ENCODE measurements around the gene TRAK1.
"Not testable (repeated sequence)": the region's sequence is repeated elsewhere in the genome, so short reads cannot be mapped to it uniquely, and the experiment has no call there.

Gene TRAK1

GRCh38 chr3:42090973-42091731 is at the start of gene TRAK1:
TRAK1 (plus strand) TSS chr3:42091357; CDS start chr3:42091470, 113 bp downstream.
- no peak for DNase-seq (ENCODE audit: low spot score)
- H3K27ac ChIP-seq: peak within 1 kb of the TSS; percentile 58 to 78
- TF ChIP-seq, protein P1, sequence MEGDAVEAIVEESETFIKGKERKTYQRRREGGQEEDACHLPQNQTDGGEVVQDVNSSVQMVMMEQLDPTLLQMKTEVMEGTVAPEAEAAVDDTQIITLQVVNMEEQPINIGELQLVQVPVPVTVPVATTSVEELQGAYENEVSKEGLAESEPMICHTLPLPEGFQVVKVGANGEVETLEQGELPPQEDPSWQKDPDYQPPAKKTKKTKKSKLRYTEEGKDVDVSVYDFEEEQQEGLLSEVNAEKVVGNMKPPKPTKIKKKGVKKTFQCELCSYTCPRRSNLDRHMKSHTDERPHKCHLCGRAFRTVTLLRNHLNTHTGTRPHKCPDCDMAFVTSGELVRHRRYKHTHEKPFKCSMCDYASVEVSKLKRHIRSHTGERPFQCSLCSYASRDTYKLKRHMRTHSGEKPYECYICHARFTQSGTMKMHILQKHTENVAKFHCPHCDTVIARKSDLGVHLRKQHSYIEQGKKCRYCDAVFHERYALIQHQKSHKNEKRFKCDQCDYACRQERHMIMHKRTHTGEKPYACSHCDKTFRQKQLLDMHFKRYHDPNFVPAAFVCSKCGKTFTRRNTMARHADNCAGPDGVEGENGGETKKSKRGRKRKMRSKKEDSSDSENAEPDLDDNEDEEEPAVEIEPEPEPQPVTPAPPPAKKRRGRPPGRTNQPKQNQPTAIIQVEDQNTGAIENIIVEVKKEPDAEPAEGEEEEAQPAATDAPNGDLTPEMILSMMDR (IDR thresholded peaks at IDR 0.05): no peak
- peak within 1 kb of the TSS; percentile 51 for H3K4me3 ChIP-seq

DNA sequence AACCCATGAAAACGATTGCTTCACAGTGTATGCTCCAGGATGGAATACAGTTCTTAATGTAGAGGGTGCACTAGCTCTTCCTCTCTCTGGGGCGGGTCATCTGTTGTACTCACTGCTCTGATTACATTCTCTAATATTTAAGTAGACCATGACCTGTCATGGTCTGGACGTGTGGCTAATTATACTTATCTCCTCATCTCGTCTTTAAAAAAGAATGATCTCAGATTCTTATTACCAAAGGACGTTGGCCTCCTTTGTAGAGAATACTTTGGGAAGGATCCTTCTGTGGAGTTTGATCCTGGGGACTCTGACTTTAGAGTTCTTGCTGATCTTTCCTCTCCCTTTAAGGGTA is 48.4 kb upstream of the TRAK1 start:
- no peak for DNase-seq (ENCODE audit: low spot score)
- TF ChIP-seq, protein P1 (IDR thresholded peaks at IDR 0.05): no peak
- peak overlapping the region; percentile 8 for H3K4me3 ChIP-seq
- peak overlapping the region; percentile 40 to 83 for H3K27ac ChIP-seq

- no peak for DNase-seq (ENCODE audit: low spot score)
- TF ChIP-seq, protein P1 (IDR thresholded peaks at IDR 0.05): no peak
- Histone ChIP-seq H3K4me3 (peak overlapping the region; percentile 8), H3K27ac (peak overlapping the region; percentile 40 to 83)
Measured at GRCh38 chr3:42043099-42043813, 47.9 kb upstream of the TRAK1 start.

GRCh38 chr3:42045708-42046243 is 45.4 kb upstream of the TRAK1 start:
- DNase-seq (ENCODE audit: low spot score): no peak
- H3K27ac ChIP-seq: peak overlapping the region; percentile 40 to 83
- no peak overlapping the region for H3K4me3 ChIP-seq
- TF ChIP-seq, protein P1 (IDR thresholded peaks at IDR 0.05): no peak

DNA sequence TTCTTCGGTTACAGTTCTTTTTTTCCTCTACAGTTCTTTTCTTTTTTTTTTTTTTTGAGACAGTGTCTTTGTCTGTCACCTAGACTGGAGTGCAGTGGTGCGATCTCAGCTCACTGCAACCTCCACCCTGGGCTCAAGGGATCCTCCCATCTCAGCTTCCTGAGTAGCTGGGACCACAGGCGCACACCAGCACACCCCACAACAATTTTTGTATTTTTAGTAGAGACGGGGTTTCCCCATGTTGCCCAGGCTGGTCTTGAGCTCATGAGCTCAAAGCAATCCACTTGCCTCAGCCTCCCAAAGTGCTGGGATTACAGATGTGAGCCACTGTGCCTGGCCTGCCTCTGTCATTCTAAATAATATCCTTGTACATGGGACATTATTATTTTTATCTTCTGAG is 42.6 kb upstream of the TRAK1 start:
- not testable (repeated sequence) for H3K27ac ChIP-seq; DNase-seq (ENCODE audit: low spot score); H3K4me3 ChIP-seq

DNA sequence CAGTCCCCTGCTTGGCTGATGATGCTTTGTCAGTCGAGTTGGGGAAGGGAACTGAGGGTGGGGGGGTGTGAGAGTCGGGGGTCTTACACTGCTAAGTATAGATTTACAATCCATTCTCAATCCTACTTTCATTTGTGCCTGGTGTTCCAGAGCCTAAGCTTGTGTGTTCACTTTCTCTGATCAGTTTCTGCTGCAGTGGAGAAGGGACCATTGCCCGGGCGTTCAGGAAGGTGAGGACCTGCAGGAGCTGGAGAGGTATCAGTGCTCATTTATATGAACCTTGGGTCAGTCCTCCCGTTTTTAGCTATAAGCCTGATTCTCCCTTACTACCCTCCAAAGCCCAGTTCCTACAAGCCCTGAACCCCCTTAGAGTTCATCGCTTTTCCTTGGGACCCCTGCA is 41.0 kb upstream of the TRAK1 start:
- TF ChIP-seq, protein P1 (IDR thresholded peaks at IDR 0.05): no peak
- no peak for DNase-seq (ENCODE audit: low spot score)

DNA sequence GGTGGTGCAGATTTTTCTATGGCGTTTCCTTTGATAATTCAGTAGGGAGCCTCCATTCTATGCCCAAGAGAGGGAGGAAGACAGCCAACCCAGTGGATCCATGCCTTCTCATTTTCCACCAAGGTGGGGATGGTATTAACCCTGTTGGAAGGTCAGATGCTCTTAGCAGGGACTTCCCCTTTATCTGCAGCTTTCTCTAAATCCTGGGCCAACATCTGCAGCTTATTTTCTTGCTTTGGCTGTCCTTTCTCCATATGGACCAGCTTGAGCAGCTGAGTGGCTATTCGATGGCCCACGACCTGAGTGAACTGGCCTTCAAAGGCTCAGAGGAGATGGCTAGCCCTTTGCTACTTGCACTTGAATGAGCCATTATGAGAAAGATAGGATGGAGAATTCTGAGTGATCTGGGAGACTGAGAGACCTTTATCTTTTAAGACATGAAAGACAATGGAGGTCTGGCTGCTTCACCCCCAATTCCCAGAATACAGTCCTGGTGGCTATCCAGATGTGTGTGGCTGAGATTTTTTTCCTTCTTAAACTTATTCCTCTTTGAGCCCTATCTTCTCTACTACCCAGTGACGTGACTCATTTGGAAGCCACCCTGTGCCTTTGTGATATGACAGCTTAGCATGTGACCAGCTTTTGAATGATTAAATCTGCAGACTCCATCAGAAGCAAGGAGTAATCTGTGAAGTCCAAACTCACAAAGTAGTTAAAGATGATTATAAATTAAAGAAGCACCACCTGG is 39.6 kb upstream of the TRAK1 start:
- TF ChIP-seq, protein P1 (IDR thresholded peaks at IDR 0.05): no peak
- H3K27ac ChIP-seq: peak overlapping the region; percentile 74 to 85
- no peak for DNase-seq (ENCODE audit: low spot score)

More for the DNA sequence above, 41.0 kb upstream of the TRAK1 start:
- Histone ChIP-seq H3K27ac (no peak overlapping the region), H3K4me3 (no peak overlapping the region)

More for the DNA sequence above, 39.6 kb upstream of the TRAK1 start:
- H3K4me3 ChIP-seq: no peak overlapping the region

Data from coronary artery (tissue), 2 donors.